B cell (primary cell): ENCODE data around the gene EMX2. TPM values are rescaled to one million over a fixed set of nuclear protein-coding genes. Genes with fewer than 3 reads are reported as not detected.

Experiments
- ATAC-seq: fragments of 200-7000 bp; cut with Tn5 transposase; one replicate; pipeline ENCODE4 v1.10.0; 2021; ENCODE audit warnings: low read depth, mild to moderate bottlenecking, moderate number of reproducible peaks, moderate library complexity
- CTCF ChIA-PET: fragments of 350-600 bp; sonication (Branson Sonifier 250); formaldehyde crosslinking; loops from one replicate; lab custom pipeline; 2021; ENCODE audit warnings: antibody characterized with exemption, inconsistent platforms; lab: Charles Lee
- POLR2A ChIA-PET: fragments of 350-600 bp; sonication (Branson Sonifier 250); formaldehyde crosslinking; loops from one replicate; lab custom pipeline; 2021; ENCODE audit warnings: antibody characterized with exemption; lab: Charles Lee
- DNase-seq: peaks from one replicate; pipeline ENCODE4 v3.0.0; 2013
- H2AFZ ChIP-seq: 2 replicates; pipeline ENCODE4 v1.6.1; 2012; ENCODE audit warnings: mild to moderate bottlenecking, low read depth, low read length; ENCODE audit not compliant: insufficient read depth, poor library complexity, severe bottlenecking
- H3K27ac ChIP-seq, 2 donors: 1 replicate in 1 of 2; 2 replicates in 1 of 2; pipeline ENCODE4 v1.5.1; 2012 to 2013; ENCODE audit warnings: low read length in 2 of 2, mild to moderate bottlenecking in 2 of 2, moderate library complexity in 1 of 2
- H3K27me3 ChIP-seq, 4 experiments: fragments of 200-600 bp in 1 of 4; sonication (generic) in 1 of 4; replicated peaks in 1 of 4; 1 replicate in 2 of 4; 2 replicates in 2 of 4; pipeline versions ENCODE4 v1.6.1 to v1.7.0; 2013 to 2016; ENCODE audit warnings: low read length in 3 of 4, mild to moderate bottlenecking in 2 of 4, mixed read lengths in 1 of 4, moderate library complexity in 1 of 4; ENCODE audit not compliant: insufficient read depth in 4 of 4, control insufficient read depth in 3 of 4; ENCODE audit errors: control extremely low read depth in 1 of 4
- H3K36me3 ChIP-seq, 2 experiments: replicated peaks in 1 of 2; 1 replicate in 1 of 2; 2 replicates in 1 of 2; pipeline versions ENCODE4 v1.6.1 to v1.7.1; 2013; ENCODE audit warnings: low read length in 1 of 2; ENCODE audit not compliant: insufficient read depth in 2 of 2, control insufficient read depth in 1 of 2; ENCODE audit errors: control extremely low read depth in 1 of 2, extremely low read depth in 1 of 2
- H3K4me1 ChIP-seq, 2 donors: fragments of 200-600 bp in 1 of 2; sonication (generic) in 1 of 2; 1 replicate in 1 of 2; 2 replicates in 1 of 2; pipeline versions ENCODE4 v1.5.1 to v1.6.1; 2013 to 2017; ENCODE audit warnings: low read length in 2 of 2; ENCODE audit not compliant: control insufficient read depth in 2 of 2, insufficient read depth in 2 of 2
- H3K4me2 ChIP-seq: replicated peaks from 2 replicates; pipeline ENCODE3; 2012; ENCODE audit warnings: mild to moderate bottlenecking, low read depth, low read length; ENCODE audit not compliant: poor library complexity, severe bottlenecking
- H3K4me3 ChIP-seq, 5 experiments: fragments of 200-600 bp in 1 of 5; sonication (generic) in 1 of 5; 1 replicate in 3 of 5; 2 replicates in 2 of 5; pipeline versions ENCODE4 v1.5.1 to v1.7.0; 2011 to 2016; ENCODE audit warnings: low read length in 4 of 5, mild to moderate bottlenecking in 4 of 5, low read depth in 2 of 5, control low read depth in 1 of 5, moderate library complexity in 1 of 5; ENCODE audit not compliant: insufficient read depth in 1 of 5; ENCODE audit errors: control extremely low read depth in 1 of 5, extremely low read depth in 1 of 5
- H3K79me2 ChIP-seq: fragments of 200-600 bp; sonication (generic); one replicate; pipeline ENCODE4 v1.6.0; 2016; ENCODE audit warnings: low read length; ENCODE audit not compliant: control insufficient read depth, insufficient read depth
- H3K9ac ChIP-seq: fragments of 200-600 bp; sonication (generic); 2 replicates; pipeline ENCODE4 v1.6.1; 2017; ENCODE audit warnings: mild to moderate bottlenecking, low read length, moderate library complexity
- H3K9me3 ChIP-seq, 3 donors: one replicate each; pipeline versions ENCODE4 v1.6.1 to v1.7.1; 2013; ENCODE audit warnings: low read length in 2 of 3; ENCODE audit not compliant: control insufficient read depth in 2 of 3, insufficient read depth in 1 of 3; ENCODE audit errors: control extremely low read depth in 1 of 3
- H4K20me1 ChIP-seq: 2 replicates; pipeline ENCODE4 v1.6.0; 2012; ENCODE audit warnings: mild to moderate bottlenecking, low read length; ENCODE audit not compliant: insufficient read depth, control insufficient read depth, poor library complexity, severe bottlenecking
- H3K27ac Mint-ChIP-seq: one replicate; pipeline ENCODE4 v1.8.0; 2021; ENCODE audit warnings: mixed read lengths
- H3K27me3 Mint-ChIP-seq: one replicate; pipeline ENCODE4 v1.8.0; 2021; ENCODE audit warnings: mixed read lengths
- H3K4me1 Mint-ChIP-seq: one replicate; pipeline ENCODE4 v1.8.0; 2021; ENCODE audit warnings: mixed read lengths
- H3K4me3 Mint-ChIP-seq: one replicate; pipeline ENCODE4 v1.8.0; 2021; ENCODE audit warnings: mixed read lengths
- H3K9me3 Mint-ChIP-seq: one replicate; pipeline ENCODE4 v1.8.0; 2022; ENCODE audit warnings: mixed read lengths; ENCODE audit not compliant: insufficient read depth
- EZH2 ChIP-seq: IDR thresholded peaks from 2 replicates; pipeline ENCODE4 v1.6.1; 2012; ENCODE audit warnings: borderline replicate concordance, low read depth, mild to moderate bottlenecking, moderate library complexity, low read length; ENCODE audit not compliant: insufficient read depth, poor library complexity, severe bottlenecking
- WGBS: methylation state at CpG from one replicate; pipeline ENCODE4 v1.1.5; 2013; ENCODE audit warnings: missing lambda C conversion rate; ENCODE audit not compliant: insufficient coverage; 5-methylcytosine and 5-hydroxymethylcytosine counted together
- intact Hi-C: fragments of 100-400 bp; cut with micrococcal nuclease; formaldehyde crosslinking; loops from one replicate; pipeline ENCODE4 v1.10.0; 2022
- polyA plus RNA-seq: library from polyadenylated mRNA; depleted of rRNA; stranded (reverse); fragments of >200 nt; gene quantifications from 2 replicates; pipeline ENCODE4 v1.2.3, GENCODE V29; 2012
- total RNA-seq, 2 donors: library from RNA; stranded (reverse); fragments of 120-200 nt in 1 of 2; gene quantifications; 1 replicate in 1 of 2; 2 replicates in 1 of 2; pipeline versions ENCODE4 v1.2.3 to v1.2.4, GENCODE V29; 2013 to 2022
- TF ChIP-seq, protein P1 (sequence below): fragments of 200-600 bp; IDR thresholded peaks from one replicate; pipeline ENCODE4 v1.8.0; 2022; ENCODE audit warnings: antibody characterized with exemption, mild to moderate bottlenecking

Gene EMX2
- total and polyA plus RNA-seq, 2 donors (not counting 1 experiment from before 2014, with no cell fraction given): not detected

DNA sequence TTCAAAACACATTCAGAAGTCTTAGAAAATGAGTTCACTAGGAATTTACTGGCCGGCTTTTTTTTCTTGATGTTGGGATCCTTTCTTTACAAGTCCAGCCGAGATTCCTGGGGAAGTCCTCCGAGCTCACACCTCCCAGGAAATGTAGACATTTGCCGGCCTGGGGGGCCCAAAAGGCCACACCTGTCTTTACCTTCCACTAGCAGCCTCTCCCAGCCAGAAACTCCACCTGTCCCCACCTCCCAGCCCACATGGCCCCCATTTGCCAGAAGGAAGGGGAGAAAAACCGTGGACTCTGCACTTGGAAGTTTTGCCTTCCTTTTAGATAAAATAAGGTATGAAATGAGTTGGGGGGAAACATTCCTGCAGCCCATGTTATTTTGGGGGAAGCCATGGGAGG lies 27.6 kb upstream of the EMX2 start:
- H2AFZ ChIP-seq: no peak overlapping the region
- no peak overlapping the region for H3K4me2 ChIP-seq
- H3K4me1 ChIP-seq: no peaks in the 10 kb centered on the region
- H3K79me2 ChIP-seq: no peaks in the 10 kb centered on the region
- no peak for ATAC-seq
- DNase-seq: no peak
- no peaks in the 10 kb centered on the region for H3K36me3 ChIP-seq
- POLR2A ChIA-PET: no interaction called here
- H3K4me1 Mint-ChIP-seq: no peaks in the 10 kb centered on the region
- no peaks in the 10 kb centered on the region for H3K9me3 Mint-ChIP-seq
- peaks cover 0 to 10% (median 0%) of the 10 kb centered on the region in 4 experiments for H3K27me3 ChIP-seq
- no peak overlapping the region for H3K9ac ChIP-seq
- no peak overlapping the region for H3K27ac Mint-ChIP-seq
- CTCF ChIA-PET: no interaction called here
- no peaks in the 10 kb centered on the region for H4K20me1 ChIP-seq
- WGBS: 76% methylated on average over 4 of the region's 5 CpGs
- TF ChIP-seq, protein P1, sequence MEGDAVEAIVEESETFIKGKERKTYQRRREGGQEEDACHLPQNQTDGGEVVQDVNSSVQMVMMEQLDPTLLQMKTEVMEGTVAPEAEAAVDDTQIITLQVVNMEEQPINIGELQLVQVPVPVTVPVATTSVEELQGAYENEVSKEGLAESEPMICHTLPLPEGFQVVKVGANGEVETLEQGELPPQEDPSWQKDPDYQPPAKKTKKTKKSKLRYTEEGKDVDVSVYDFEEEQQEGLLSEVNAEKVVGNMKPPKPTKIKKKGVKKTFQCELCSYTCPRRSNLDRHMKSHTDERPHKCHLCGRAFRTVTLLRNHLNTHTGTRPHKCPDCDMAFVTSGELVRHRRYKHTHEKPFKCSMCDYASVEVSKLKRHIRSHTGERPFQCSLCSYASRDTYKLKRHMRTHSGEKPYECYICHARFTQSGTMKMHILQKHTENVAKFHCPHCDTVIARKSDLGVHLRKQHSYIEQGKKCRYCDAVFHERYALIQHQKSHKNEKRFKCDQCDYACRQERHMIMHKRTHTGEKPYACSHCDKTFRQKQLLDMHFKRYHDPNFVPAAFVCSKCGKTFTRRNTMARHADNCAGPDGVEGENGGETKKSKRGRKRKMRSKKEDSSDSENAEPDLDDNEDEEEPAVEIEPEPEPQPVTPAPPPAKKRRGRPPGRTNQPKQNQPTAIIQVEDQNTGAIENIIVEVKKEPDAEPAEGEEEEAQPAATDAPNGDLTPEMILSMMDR: no peak
- no peak for TF ChIP-seq EZH2
- no peak overlapping the region for H3K4me3 ChIP-seq
- intact Hi-C loops: no loop called here
- H3K9me3 ChIP-seq: no peaks in the 10 kb centered on the region
- no peak overlapping the region for H3K27ac ChIP-seq
- H3K27me3 Mint-ChIP-seq: peaks cover 38% of the 10 kb centered on the region
- no peak overlapping the region for H3K4me3 Mint-ChIP-seq

DNA sequence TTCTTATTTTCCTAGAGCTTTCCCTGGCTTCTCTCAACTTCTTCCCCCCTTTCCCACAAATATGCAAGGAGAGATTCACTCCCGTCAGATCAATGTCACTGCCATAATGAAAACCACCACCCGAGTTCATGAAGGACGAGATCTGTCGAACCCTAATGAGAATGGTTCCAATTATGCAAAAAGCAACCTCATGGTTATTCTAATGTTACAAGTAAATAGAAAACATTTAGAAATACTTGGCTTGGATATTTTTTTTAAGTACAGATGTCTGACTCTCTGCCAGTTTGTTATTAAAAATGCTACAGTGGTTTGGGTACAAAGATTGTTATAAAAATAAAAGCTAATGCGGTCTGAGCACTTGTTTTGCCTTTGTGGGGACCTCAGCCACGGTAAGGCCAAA lies 25.9 kb upstream of the EMX2 start:
- Histone ChIP-seq H3K27me3 (peaks cover 0 to 12% (median 4%) of the 10 kb centered on the region in 4 experiments), H2AFZ (no peak overlapping the region), H3K9me3 (no peaks in the 10 kb centered on the region), H3K4me3 (no peak overlapping the region), H3K4me1 (no peaks in the 10 kb centered on the region), H4K20me1 (no peaks in the 10 kb centered on the region), H3K79me2 (no peaks in the 10 kb centered on the region), H3K9ac (no peak overlapping the region), H3K4me2 (no peak overlapping the region), H3K36me3 (no peaks in the 10 kb centered on the region), H3K27ac (no peak overlapping the region)
- no peaks in the 10 kb centered on the region for H3K9me3 Mint-ChIP-seq
- peaks cover 43% of the 10 kb centered on the region for H3K27me3 Mint-ChIP-seq
- DNase-seq (no peak), ATAC-seq (no peak)
- 95% methylated on average over 2 of the region's 6 CpGs for WGBS
- no peak overlapping the region for H3K4me3 Mint-ChIP-seq
- no peak overlapping the region for H3K27ac Mint-ChIP-seq
- TF ChIP-seq EZH2: no peak
- TF ChIP-seq, protein P1: no peak
- intact Hi-C loops: no loop called here
- ChIA-PET CTCF (interaction anchor here (0.7 kb wide), 1 partner anchor 20 kb away, joined by 6 read pairs; no protein-coding TSS in a partner anchor), POLR2A (no interaction called here)
- no peaks in the 10 kb centered on the region for H3K4me1 Mint-ChIP-seq
